ENCODE measurements around the gene PRRG2.

PRRG2 gene

GRCh38 chr19:49594993-49595818 lies 14.1 kb downstream of the PRRG2 start:
- no peak for TF ChIP-seq CTCF (IDR thresholded peaks at IDR 0.05)
- H3K9me3 Mint-ChIP-seq = no peaks in the 10 kb centered on the region
- H3K4me3 Mint-ChIP-seq = no peak overlapping the region
- peaks cover 3% of the 10 kb centered on the region for H3K27me3 Mint-ChIP-seq (ENCODE audit: low read depth, poor library complexity)
- peaks cover 22% of the 10 kb centered on the region for H3K4me1 Mint-ChIP-seq
- DNase-seq = no peak
- no peak overlapping the region for H3K27ac Mint-ChIP-seq
- peaks cover 19% of the 10 kb centered on the region for H3K36me3 Mint-ChIP-seq (ENCODE audit: low read depth)

GRCh38 chr19:49595819-49596404 lies 14.8 kb downstream of the PRRG2 start:
- H3K9me3 Mint-ChIP-seq = no peaks in the 10 kb centered on the region

GRCh38 chr19:49596407-49596806 lies 15.3 kb downstream of the PRRG2 start:
- no peak overlapping the region for H3K4me3 Mint-ChIP-seq
- no peaks in the 10 kb centered on the region for H3K9me3 Mint-ChIP-seq
- H3K27me3 Mint-ChIP-seq (ENCODE audit: low read depth, poor library complexity) = peaks cover 3% of the 10 kb centered on the region
- peaks cover 28% of the 10 kb centered on the region for H3K36me3 Mint-ChIP-seq (ENCODE audit: low read depth)
- no peak overlapping the region for H3K27ac Mint-ChIP-seq
- peaks cover 22% of the 10 kb centered on the region for H3K4me1 Mint-ChIP-seq
- TF ChIP-seq CTCF (IDR thresholded peaks at IDR 0.05) = no peak
- no peak for DNase-seq

More at GRCh38 chr19:49595819-49596404, 14.8 kb downstream of the PRRG2 start:
- H3K4me1 Mint-ChIP-seq = peaks cover 22% of the 10 kb centered on the region
- DNase-seq = no peak
- TF ChIP-seq CTCF (IDR thresholded peaks at IDR 0.05) = no peak
- peaks cover 3% of the 10 kb centered on the region for H3K27me3 Mint-ChIP-seq (ENCODE audit: low read depth, poor library complexity)
- H3K36me3 Mint-ChIP-seq (ENCODE audit: low read depth) = peaks cover 24% of the 10 kb centered on the region
- no peak overlapping the region for H3K27ac Mint-ChIP-seq
- no peak overlapping the region for H3K4me3 Mint-ChIP-seq

GRCh38 chr19:49596954-49597702 lies 16.0 kb downstream of the PRRG2 start:
- no peak for TF ChIP-seq CTCF (IDR thresholded peaks at IDR 0.05)
- Mint-ChIP-seq H3K4me1 (peaks cover 22% of the 10 kb centered on the region), H3K36me3 (ENCODE audit: low read depth) (peaks cover 32% of the 10 kb centered on the region), H3K9me3 (no peaks in the 10 kb centered on the region), H3K4me3 (no peak overlapping the region), H3K27ac (no peak overlapping the region), H3K27me3 (ENCODE audit: low read depth, poor library complexity) (peaks cover 3% of the 10 kb centered on the region)
- DNase-seq = no peak

- Mint-ChIP-seq H3K4me3 (no peak overlapping the region), H3K27ac (no peak overlapping the region), H3K4me1 (peaks cover 17% of the 10 kb centered on the region), H3K36me3 (ENCODE audit: low read depth) (peaks cover 37% of the 10 kb centered on the region), H3K9me3 (no peaks in the 10 kb centered on the region), H3K27me3 (ENCODE audit: low read depth, poor library complexity) (peaks cover 3% of the 10 kb centered on the region)
- DNase-seq = no peak
- TF ChIP-seq CTCF (IDR thresholded peaks at IDR 0.05) = no peak
Measured at GRCh38 chr19:49597703-49597974, 16.5 kb downstream of the PRRG2 start.

Measured in nephron progenitor cell (in vitro differentiated cells).